GM18519 (cell line): ENCODE results near the gene NGF.
"Not testable (repeated sequence)": the region's sequence is repeated elsewhere in the genome, so short reads cannot be mapped to it uniquely, and the experiment has no call there.

Experiments used
- ATAC-seq: cut with Tn5 transposase; IDR thresholded peaks from one replicate; pipeline ENCODE4 v1.9.1; 2021; ENCODE audit warnings: mild to moderate bottlenecking, moderate library complexity; ENCODE audit not compliant: unreplicated experiment, low FRiP score

Gene NGF

GRCh38 chr1:115311474-115311989 lies 26.5 kb downstream of the NGF start:
- no peak for ATAC-seq

- no peak for ATAC-seq
Measured at GRCh38 chr1:115310581-115311473, 27.2 kb downstream of the NGF start.

GRCh38 chr1:115309504-115309903 lies 28.5 kb downstream of the NGF start:
- ATAC-seq: not testable (repeated sequence)

- no peak for ATAC-seq
Measured at GRCh38 chr1:115308969-115309368, 29.1 kb downstream of the NGF start.

- no peak for ATAC-seq
Measured at GRCh38 chr1:115307661-115308060, 30.4 kb downstream of the NGF start.

- no peak for ATAC-seq
Measured at GRCh38 chr1:115306146-115306545, 31.9 kb downstream of the NGF start.

- no peak for ATAC-seq
Measured at GRCh38 chr1:115303364-115303763, 34.7 kb downstream of the NGF start.

GRCh38 chr1:115302390-115302961 lies 35.6 kb downstream of the NGF start:
- ATAC-seq: no peak

- ATAC-seq: no peak
Measured at GRCh38 chr1:115301438-115302020, 36.5 kb downstream of the NGF start.

GRCh38 chr1:115300087-115300876 lies 37.8 kb downstream of the NGF start:
- no peak for ATAC-seq

GRCh38 chr1:115299266-115299665 lies 38.8 kb downstream of the NGF start:
- ATAC-seq: no peak

GRCh38 chr1:115296981-115297380 lies 41.1 kb downstream of the NGF start:
- ATAC-seq: peak; percentile 90

- no peak for ATAC-seq
Measured at GRCh38 chr1:115295904-115296696, 41.9 kb downstream of the NGF start.

- ATAC-seq: no peak
Measured at GRCh38 chr1:115293899-115294298, 44.1 kb downstream of the NGF start.

GRCh38 chr1:115293006-115293405 lies 45.0 kb downstream of the NGF start:
- ATAC-seq: no peak

GRCh38 chr1:115291741-115292140 lies 46.3 kb downstream of the NGF start:
- ATAC-seq: no peak

GRCh38 chr1:115289940-115290339 lies 48.1 kb downstream of the NGF start:
- ATAC-seq: no peak

- ATAC-seq: no peak
Measured at GRCh38 chr1:115288591-115289198, 49.4 kb downstream of the NGF start.

- no peak for ATAC-seq
Measured at GRCh38 chr1:115286431-115287205, 51.4 kb downstream of the NGF start.
